GM21619 (cell line): Measurements from ENCODE around the gene CRTAP.
A peak's percentile ranks its signal among the peaks of the same experiment; 100 is the strongest.
"Not testable (repeated sequence)": the region's sequence is repeated elsewhere in the genome, so short reads cannot be mapped to it uniquely, and the experiment has no call there.

ENCODE experiments used
- ATAC-seq: cut with Tn5 transposase; IDR thresholded peaks from one replicate; pipeline ENCODE4 v1.9.1; 2021; ENCODE audit not compliant: unreplicated experiment

The CRTAP gene

GRCh38 chr3:33099109-33099645, 14.6 kb upstream of the CRTAP start:
- no peak for ATAC-seq

DNA sequence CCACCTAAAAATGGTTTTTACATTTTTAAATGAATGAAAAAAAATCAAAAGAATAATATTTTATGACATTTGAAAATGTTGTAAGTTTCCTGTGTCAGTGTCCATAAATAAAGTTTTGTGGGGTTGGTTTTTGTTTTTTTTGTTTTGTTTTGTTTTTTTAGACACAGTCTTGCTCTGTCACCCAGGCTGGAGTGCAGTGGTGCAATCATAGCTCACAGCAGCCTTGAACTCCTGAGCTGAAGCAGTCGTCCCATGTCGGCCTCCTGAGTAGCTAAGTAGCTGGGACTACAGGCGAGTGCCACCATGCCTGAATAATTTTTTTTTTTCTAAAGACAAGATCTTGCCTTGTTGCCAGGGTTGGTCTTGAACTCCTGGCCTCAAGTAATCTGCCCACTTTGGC, 14.1 kb upstream of the CRTAP start:
- no peak for ATAC-seq

GRCh38 chr3:33100229-33100628, 13.6 kb upstream of the CRTAP start:
- ATAC-seq = no peak

- ATAC-seq = no peak
Observed at GRCh38 chr3:33103034-33103433, 10.8 kb upstream of the CRTAP start.

- no peak for ATAC-seq
Observed at GRCh38 chr3:33103480-33103879, 10.3 kb upstream of the CRTAP start.

DNA sequence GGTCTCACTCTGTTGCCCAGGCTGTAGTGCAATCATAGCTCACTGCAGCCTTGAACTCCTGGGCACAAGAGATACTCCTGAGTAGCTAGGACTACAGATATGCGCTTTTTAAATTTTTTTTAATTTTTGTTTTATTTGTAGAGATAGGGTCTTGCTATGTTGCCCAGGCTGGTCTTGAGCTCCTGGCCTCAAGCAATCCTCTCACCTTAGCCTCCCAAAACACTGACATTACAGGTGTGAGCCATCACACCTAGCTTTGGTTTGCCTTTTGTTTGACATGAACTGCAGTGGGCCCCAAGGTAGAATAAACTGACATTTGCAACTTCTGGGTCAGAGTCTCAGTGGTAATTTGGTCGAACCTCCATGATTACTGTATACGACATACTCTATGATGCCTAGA, 9.0 kb upstream of the CRTAP start:
- no peak for ATAC-seq

GRCh38 chr3:33105341-33105948, 8.4 kb upstream of the CRTAP start:
- no peak for ATAC-seq

DNA sequence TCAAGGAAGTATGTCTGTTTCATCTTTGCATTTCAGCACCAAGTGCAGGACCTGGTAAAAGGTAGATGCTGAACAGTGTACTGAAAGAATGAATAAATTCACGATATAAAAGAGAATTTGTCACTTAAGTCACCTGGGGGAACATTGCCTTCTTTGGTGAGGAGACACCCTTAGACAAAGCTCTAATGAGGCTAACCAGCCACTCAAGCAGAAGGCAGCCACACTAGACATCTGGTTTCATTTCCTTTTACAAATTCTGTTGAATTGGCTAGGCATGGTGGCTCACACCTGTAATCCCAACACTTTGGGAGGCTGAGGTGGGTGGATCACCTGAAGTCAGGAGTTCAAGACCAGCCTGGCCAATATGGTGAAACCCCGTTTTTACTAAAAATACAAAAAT, 7.0 kb upstream of the CRTAP start:
- not testable (repeated sequence) for ATAC-seq

GRCh38 chr3:33111581-33111980, 2.2 kb upstream of the CRTAP start:
- peak; percentile 34 for ATAC-seq

DNA sequence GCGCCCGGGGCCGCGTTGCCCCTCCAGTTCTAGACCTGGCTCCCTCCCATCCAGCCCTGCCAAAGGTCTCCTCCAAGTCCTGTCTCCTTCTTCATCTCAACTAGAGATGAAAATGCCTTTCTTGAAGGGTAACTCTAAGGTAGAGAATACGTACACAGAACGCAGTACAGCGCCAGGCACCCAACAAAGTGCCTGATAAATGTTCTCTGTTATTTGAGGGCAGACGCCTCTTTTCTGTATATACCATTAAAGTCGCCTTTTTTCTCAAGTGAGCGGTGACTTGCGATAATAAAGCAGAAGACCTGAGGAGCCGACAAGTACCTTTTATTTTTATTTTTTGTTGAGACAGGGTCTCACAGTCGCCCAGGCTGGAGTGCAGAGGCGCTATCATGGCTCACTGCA, 809 bp downstream of the CRTAP start:
- no peak for ATAC-seq

DNA sequence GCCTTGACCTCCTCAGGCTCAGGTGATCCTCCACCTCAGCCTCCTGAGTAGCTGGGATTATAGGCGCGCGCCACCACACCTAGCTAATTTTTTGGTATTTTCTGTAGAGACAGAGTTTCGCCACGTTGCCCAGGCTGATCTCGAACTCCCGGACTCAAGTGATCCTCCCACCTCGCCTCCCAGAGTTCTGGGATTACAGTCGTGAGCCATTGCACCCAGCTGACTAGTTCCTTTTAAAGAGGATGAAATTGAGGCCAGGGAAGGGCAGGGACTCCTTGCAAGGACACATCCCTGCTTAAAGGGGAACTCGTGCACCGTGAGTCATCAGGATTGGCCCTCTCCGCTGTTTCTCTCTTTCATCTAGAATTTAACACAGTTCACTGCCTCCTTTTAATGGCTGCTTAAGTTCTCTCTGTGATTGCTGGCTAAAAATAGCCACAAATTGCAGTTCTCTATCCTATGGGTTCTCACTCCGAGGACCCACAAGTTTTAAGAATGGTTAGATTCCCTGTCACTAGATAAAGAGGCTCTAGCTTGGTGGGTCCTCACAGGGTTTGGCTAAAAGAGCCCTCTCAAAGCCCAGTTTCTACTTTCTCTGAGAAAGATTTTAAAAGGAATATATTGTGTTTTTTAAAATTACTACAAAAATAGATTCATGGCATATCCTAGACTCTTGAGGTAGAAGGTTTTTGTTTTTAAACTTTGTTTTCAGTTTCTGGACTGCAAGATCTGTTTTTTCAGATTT, 1.4 kb downstream of the CRTAP start:
- no peak for ATAC-seq

GRCh38 chr3:33117461-33117860, 3.6 kb downstream of the CRTAP start:
- ATAC-seq = no peak

DNA sequence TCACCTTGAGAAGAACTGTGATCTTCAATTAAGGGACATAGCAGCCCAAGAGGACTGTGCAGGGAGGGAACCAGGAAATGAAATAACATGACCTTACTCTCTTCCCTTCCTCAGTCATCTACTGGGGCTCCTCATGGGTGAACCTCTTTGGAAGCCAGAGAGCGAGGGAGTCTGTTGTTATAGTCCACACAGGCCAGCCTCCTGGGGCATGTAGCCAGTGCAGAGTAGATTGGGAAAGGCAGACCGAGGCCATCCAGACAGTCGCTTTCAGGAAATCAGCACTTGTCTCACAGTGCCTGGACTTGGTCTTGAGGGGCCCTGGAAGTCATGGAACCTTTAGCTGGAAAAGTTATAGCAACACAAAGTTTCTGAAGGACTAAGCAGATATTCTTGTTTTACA, 6.1 kb downstream of the CRTAP start:
- ATAC-seq = no peak

DNA sequence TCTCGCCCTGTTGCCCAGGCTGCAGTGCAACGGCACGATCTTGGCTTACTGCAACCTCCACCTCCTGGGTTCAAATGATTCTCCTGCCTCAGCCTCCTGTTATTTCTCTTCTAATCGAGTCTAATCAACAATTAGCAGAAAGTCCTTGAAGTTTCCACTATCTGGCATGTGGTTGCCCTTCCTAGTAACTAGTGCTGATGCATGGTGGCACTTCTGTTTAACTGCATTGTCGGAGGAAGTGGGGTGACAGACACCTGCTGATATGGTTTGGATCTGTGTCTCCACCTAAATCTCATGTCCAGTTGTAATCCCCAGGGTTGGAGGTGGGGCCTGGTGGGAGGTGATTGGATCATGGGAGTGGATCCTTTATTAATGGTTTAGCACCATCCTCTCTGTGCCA, 9.2 kb downstream of the CRTAP start:
- ATAC-seq = no peak

- ATAC-seq = no peak
Observed at GRCh38 chr3:33124638-33125037, 10.8 kb downstream of the CRTAP start.

DNA sequence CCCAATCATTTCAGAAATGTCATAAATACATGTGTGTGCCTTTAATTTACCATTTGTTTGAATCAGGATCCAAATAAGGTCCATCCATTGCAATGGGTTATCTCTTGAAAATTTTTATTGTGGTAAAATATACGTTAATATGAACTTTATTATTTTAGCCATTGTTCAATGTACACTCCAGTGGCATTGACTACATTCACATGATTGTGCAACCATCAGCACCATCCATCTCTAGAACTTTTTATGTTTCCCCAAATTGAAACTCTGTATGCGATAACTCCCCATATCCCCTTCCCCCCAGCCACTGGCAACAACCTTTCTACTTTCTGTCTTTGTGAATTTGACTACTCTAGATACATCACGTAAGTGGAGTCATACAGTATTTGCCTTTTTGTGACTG, 12.0 kb downstream of the CRTAP start:
- no peak for ATAC-seq

GRCh38 chr3:33128706-33129105, 14.9 kb downstream of the CRTAP start:
- no peak for ATAC-seq

DNA sequence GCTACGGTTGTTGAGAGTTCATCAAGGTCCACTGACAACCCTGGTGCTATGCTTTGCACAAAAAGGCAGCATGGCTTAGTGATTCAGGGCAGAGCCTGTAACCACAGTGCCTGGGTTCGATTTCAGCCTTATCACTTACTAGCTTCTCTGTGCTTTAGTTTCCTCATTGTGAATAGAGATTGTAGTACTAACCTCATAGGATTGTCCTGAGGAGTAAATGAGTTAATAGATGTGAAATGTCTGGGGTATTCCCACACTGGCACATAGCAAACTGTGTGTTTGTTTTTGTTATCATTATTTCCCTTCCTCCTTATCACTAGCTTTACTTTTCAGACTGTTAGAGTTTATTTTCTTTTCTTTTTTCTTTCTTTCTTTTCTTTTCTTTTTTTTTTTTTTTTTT, 16.3 kb downstream of the CRTAP start:
- ATAC-seq = no peak

DNA sequence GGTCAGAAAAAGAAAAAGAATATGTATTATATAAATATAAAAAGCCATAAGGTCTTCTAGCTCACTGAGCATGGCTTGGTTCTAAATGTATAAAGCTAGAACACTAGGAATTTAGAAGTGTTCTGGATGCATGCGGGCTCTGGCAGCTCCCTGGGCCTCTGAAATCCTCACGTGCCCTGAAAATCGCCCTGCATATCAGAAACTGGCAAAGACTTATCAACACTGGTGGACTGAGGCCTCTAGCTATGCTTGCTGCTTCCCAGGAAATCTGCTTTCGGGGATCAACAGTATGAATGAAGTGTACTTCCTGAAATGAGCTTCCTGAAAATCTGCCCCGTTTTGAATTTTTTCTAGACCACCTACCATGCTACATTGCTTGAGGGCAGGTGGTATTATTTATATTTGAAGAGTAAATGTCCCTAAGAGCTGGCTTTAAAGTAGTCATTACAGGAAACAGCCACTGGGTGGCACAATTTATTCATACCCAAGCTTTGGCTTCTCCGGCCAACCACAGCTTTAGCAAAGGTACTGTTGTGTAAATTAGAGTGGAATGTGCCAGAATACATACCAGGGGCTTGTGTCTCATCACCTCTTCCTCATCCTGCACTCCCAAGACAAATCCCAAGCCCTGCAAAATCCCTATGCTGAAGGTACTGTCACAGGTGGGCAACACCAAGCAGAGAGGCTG, 17.7 kb downstream of the CRTAP start:
- peak; percentile 75 for ATAC-seq

DNA sequence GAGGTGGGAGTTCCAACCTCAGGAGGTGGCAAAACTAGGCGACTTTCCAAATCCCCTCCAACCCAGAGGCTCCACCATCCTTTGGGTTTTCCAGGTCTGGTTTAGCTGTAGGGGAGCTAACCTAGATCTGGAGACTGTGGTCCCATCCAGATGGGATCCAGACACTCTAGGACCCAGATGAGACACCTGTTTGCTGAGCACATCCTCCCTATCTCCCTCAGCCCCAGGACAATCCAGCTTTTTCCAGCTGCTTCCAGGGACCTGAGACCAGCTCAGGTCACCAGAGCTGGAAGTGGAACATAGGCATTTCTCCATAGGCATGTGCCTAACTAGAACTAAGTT, 18.2 kb downstream of the CRTAP start:
- ATAC-seq = peak; percentile 22

- ATAC-seq = peak; percentile 43
Observed at GRCh38 chr3:33134026-33134625, 20.3 kb downstream of the CRTAP start.

DNA sequence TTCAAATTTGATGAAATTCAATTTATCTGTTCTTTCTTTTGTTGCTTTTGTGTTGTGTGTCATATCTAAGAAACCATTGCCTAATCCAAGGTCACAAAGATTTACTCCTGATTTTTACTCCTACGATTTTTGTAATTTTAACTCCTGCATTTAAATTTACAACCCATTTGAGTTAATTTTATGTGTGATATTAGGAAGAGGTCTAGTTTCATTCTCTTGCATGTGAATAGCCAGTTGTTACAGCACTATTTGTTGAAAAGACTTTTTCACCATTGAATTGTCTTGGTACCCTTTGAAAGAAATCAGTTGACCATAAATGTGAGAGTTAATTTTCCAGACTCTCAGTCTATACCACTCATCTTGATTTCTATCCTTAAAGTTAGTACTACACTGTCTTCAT, 23.9 kb downstream of the CRTAP start:
- ATAC-seq = no peak
